Lower lobe of right lung (tissue), 2 donors: ENCODE results near the gene RFX4. TPM values are rescaled to one million over a fixed set of nuclear protein-coding genes. Genes with fewer than 3 reads are reported as not detected.

ENCODE experiments used
- ATAC-seq, 2 donors: fragments of 200-7000 bp; cut with Tn5 transposase; one replicate each; pipeline ENCODE4 v1.9.1; 2020 to 2022; ENCODE audit warnings: mild to moderate bottlenecking in 2 of 2, moderate library complexity in 2 of 2
- DNase-seq: peaks from one replicate; pipeline ENCODE4 v3.0.0-alpha.2; 2020
- H3K27ac ChIP-seq: fragments of 200-600 bp; one replicate; pipeline ENCODE4 v1.8.0; 2022
- H3K27me3 ChIP-seq: fragments of 200-600 bp; one replicate; pipeline ENCODE4 v1.8.0; 2022; ENCODE audit warnings: low read depth
- H3K36me3 ChIP-seq: fragments of 200-600 bp; one replicate; pipeline ENCODE4 v1.8.0; 2022; ENCODE audit warnings: mild to moderate bottlenecking
- H3K4me1 ChIP-seq: fragments of 200-600 bp; one replicate; pipeline ENCODE4 v1.8.0; 2022
- H3K4me3 ChIP-seq: fragments of 200-600 bp; one replicate; pipeline ENCODE4 v1.8.0; 2022; ENCODE audit warnings: mild to moderate bottlenecking
- H3K9me3 ChIP-seq: fragments of 200-600 bp; one replicate; pipeline ENCODE4 v1.8.0; 2022
- CTCF ChIP-seq: fragments of 200-600 bp; IDR thresholded peaks from one replicate; pipeline ENCODE4 v1.8.0; 2022; ENCODE audit warnings: antibody characterized with exemption, mild to moderate bottlenecking
- intact Hi-C: fragments of 100-400 bp; cut with DNase I; formaldehyde crosslinking; loops from one replicate; pipeline ENCODE4 v1.11.0; 2022
- total RNA-seq: library from RNA; stranded (reverse); fragmentation: NEBNext Ultra II Directional; extraction: Animal tissue kit (Norgen Biotek cat#: 25700); gene quantifications from one replicate; pipeline ENCODE4 v1.2.1, GENCODE V29; 2021
- donor health status: DM: no; HTN: yes; CAD: no; lungs with severe emphysema.

Gene RFX4
- total RNA-seq, 1 donor from 2014 or later: not detected

DNA sequence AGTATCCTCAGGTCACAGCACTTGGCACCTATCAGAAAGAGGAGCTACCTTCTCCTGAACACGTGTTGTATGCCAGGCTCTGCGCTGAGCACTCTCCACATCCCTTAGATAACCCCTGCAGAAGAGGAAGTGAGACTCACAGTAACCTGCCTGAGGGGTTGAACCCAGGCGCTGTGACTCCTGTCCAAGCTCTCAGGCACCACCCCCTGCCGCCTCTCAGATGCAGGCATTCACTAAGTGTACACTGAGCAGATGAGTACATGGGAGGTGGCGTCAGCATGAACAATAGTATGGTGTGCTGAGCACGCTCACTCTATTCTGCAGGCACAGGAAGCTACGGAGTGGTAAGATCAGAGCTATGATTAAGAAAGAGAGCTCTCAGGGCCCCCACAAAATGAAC is 170.7 kb downstream of the RFX4 start:
- Histone ChIP-seq H3K4me3 (no peak overlapping the region), H3K9me3 (no peaks in the 10 kb centered on the region), H3K36me3 (no peaks in the 10 kb centered on the region), H3K27ac (no peak overlapping the region), H3K27me3 (no peaks in the 10 kb centered on the region), H3K4me1 (peaks cover under 1% of the 10 kb centered on the region)
- TF ChIP-seq CTCF: no peak
- intact Hi-C loops: no loop called here
- DNase-seq: no peak
- ATAC-seq: peak in 1 of 2 donors; percentile 51

DNA sequence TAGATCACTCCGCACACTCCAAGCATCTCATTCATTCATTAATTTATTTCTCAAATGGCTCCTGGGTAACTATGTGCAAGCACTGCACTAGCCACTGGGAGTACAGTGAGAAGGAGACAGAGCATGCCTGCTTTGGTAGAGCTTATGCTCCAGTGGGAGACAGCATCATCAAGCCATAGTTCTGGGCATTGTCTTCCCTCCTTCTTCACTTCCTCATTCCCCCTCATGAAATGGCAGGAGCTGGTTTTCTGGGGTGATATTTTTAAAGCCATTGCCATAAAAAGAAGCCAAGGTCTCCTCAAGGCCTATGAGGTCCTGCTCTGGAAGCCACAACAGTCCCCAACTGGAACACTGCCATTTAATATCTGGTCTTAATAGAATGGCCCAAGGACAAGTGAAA is 171.5 kb downstream of the RFX4 start:
- no peak for ATAC-seq
- DNase-seq: no peak
- Histone ChIP-seq H3K27me3 (no peaks in the 10 kb centered on the region), H3K9me3 (no peaks in the 10 kb centered on the region), H3K36me3 (no peaks in the 10 kb centered on the region), H3K4me1 (peaks cover 9% of the 10 kb centered on the region), H3K27ac (no peak overlapping the region), H3K4me3 (no peak overlapping the region)
- intact Hi-C loops: no loop called here
- no peak for TF ChIP-seq CTCF

GRCh38 chr12:106757623-106758348 is 175.0 kb downstream of the RFX4 start:
- no peaks in the 10 kb centered on the region for H3K27me3 ChIP-seq
- peaks cover 22% of the 10 kb centered on the region for H3K4me1 ChIP-seq
- no peaks in the 10 kb centered on the region for H3K9me3 ChIP-seq
- intact Hi-C loops: no loop called here
- TF ChIP-seq CTCF: no peak
- DNase-seq: no peak
- H3K4me3 ChIP-seq: no peak overlapping the region
- ATAC-seq: peak; percentile 40 to 58
- no peaks in the 10 kb centered on the region for H3K36me3 ChIP-seq
- no peak overlapping the region for H3K27ac ChIP-seq

- no peaks in the 10 kb centered on the region for H3K36me3 ChIP-seq
- no peaks in the 10 kb centered on the region for H3K27me3 ChIP-seq
- peaks cover 22% of the 10 kb centered on the region for H3K4me1 ChIP-seq
- peak overlapping the region; percentile 77 for H3K27ac ChIP-seq
- DNase-seq (no peak), ATAC-seq (peak; percentile 5 to 64)
- intact Hi-C loops: no loop called here
- H3K9me3 ChIP-seq: no peaks in the 10 kb centered on the region
- no peak for TF ChIP-seq CTCF
- no peak overlapping the region for H3K4me3 ChIP-seq
Observed at GRCh38 chr12:106758349-106759110, 175.7 kb downstream of the RFX4 start.

- no peak for TF ChIP-seq CTCF
- ATAC-seq: peak; percentile 10 to 54
- no peaks in the 10 kb centered on the region for H3K9me3 ChIP-seq
Observed at GRCh38 chr12:106759526-106760183, 176.9 kb downstream of the RFX4 start.

More at GRCh38 chr12:106759526-106760183, 176.9 kb downstream of the RFX4 start:
- no peak overlapping the region for H3K4me3 ChIP-seq
- no peaks in the 10 kb centered on the region for H3K36me3 ChIP-seq
- no peaks in the 10 kb centered on the region for H3K27me3 ChIP-seq
- peaks cover 22% of the 10 kb centered on the region for H3K4me1 ChIP-seq
- peak overlapping the region; percentile 77 for H3K27ac ChIP-seq
- DNase-seq: no peak
- intact Hi-C loops: no loop called here
